Left lung (tissue), 10 donors: ENCODE results near the gene EFNA4. TPM values are rescaled to one million over a fixed set of nuclear protein-coding genes. Genes with fewer than 3 reads are reported as not detected.
A peak's percentile ranks its signal among the peaks of the same experiment; 100 is the strongest.

Experiments
- ATAC-seq: fragments of 200-7000 bp; cut with Tn5 transposase; one replicate; pipeline ENCODE4 v1.9.1; 2020; ENCODE audit warnings: moderate library complexity
- DNase-seq, 4 donors: peaks; one replicate each; pipeline ENCODE4 v3.0.0-alpha.2; 2013 to 2020
- H3K27ac ChIP-seq, 2 donors: fragments of 200-600 bp; sonication (generic) in 1 of 2; one replicate each; pipeline versions ENCODE4 v1.5.0 to v1.8.0; 2020 to 2021
- H3K27me3 ChIP-seq, 2 donors: fragments of 200-600 bp; sonication (generic) in 1 of 2; one replicate each; pipeline versions ENCODE4 v1.5.0 to v1.8.0; 2020 to 2021
- H3K36me3 ChIP-seq, 2 donors: fragments of 200-600 bp; sonication (generic) in 1 of 2; one replicate each; pipeline versions ENCODE4 v1.5.0 to v1.8.0; 2020 to 2021
- H3K4me1 ChIP-seq, 2 donors: fragments of 200-600 bp; one replicate each; pipeline ENCODE4 v1.8.0; 2021
- H3K4me3 ChIP-seq, 2 donors: fragments of 200-600 bp; sonication (generic) in 1 of 2; one replicate each; pipeline versions ENCODE4 v1.5.0 to v1.8.0; 2020 to 2021; ENCODE audit warnings: mild to moderate bottlenecking in 1 of 2
- H3K9me3 ChIP-seq, 2 donors: fragments of 200-600 bp; sonication (generic) in 1 of 2; one replicate each; pipeline versions ENCODE4 v1.5.0 to v1.8.0; 2020 to 2021
- CTCF ChIP-seq, 2 donors: fragments of 200-600 bp; sonication (generic) in 1 of 2; IDR thresholded peaks; one replicate each; pipeline versions ENCODE4 v1.5.0 to v1.8.0; 2021; ENCODE audit warnings: antibody characterized with exemption in 2 of 2
- intact Hi-C, 2 donors: fragments of 100-400 bp; cut with DNase I; formaldehyde crosslinking; loops; one replicate each; pipeline versions ENCODE4 v1.11.2 to v1.14.2; 2022
- polyA plus RNA-seq, 6 donors: library from polyadenylated mRNA; unstranded; fragments of 120-200 nt; gene quantifications; one replicate each; pipeline ENCODE4 v1.2.1, GENCODE V29; 2013; ENCODE audit not compliant: insufficient read length in 6 of 6
- total RNA-seq, 2 donors: library from RNA; stranded (reverse); fragmentation: NEBNext Ultra II Directional; extraction: Animal tissue kit (Norgen Biotek cat#: 25700); gene quantifications; one replicate each; pipeline ENCODE4 v1.2.1, GENCODE V29; 2021
- donor health status: DM: no; HTN: yes; CAD: no.
- donor health status: DM: no; HTN: no; CAD: no.

The EFNA4 gene
- total and polyA plus RNA-seq, 8 donors = 8.6 to 23.1 (median 21.8) TPM

- intact Hi-C loops = no loop called here
- no peaks in the 10 kb centered on the region for H3K9me3 ChIP-seq
- H3K36me3 ChIP-seq = no peaks in the 10 kb centered on the region
- TF ChIP-seq CTCF (IDR thresholded peaks at IDR 0.05) = no peak
- H3K4me3 ChIP-seq = no peak overlapping the region
- DNase-seq (peak in 1 of 4 donors; percentile 76), ATAC-seq (no peak)
- H3K27ac ChIP-seq = no peak overlapping the region
- H3K27me3 ChIP-seq = peaks cover 49 to 68% of the 10 kb centered on the region in 2 donors
- peaks cover 45 to 75% of the 10 kb centered on the region in 2 donors for H3K4me1 ChIP-seq
These were observed 18.9 kb downstream of the EFNA4 start for GRCh38 chr1:155082301-155083051.

- ATAC-seq (no peak), DNase-seq (peak in 1 of 4 donors; percentile 43)
- Histone ChIP-seq H3K27ac (no peak overlapping the region), H3K4me1 (peaks cover 45 to 75% of the 10 kb centered on the region in 2 donors), H3K9me3 (no peaks in the 10 kb centered on the region), H3K4me3 (no peak overlapping the region), H3K27me3 (peaks cover 49 to 65% of the 10 kb centered on the region in 2 donors), H3K36me3 (no peaks in the 10 kb centered on the region)
- intact Hi-C loops = no loop called here
- no peak for TF ChIP-seq CTCF (IDR thresholded peaks at IDR 0.05)
These were observed 19.6 kb downstream of the EFNA4 start for GRCh38 chr1:155083052-155083541.

DNA sequence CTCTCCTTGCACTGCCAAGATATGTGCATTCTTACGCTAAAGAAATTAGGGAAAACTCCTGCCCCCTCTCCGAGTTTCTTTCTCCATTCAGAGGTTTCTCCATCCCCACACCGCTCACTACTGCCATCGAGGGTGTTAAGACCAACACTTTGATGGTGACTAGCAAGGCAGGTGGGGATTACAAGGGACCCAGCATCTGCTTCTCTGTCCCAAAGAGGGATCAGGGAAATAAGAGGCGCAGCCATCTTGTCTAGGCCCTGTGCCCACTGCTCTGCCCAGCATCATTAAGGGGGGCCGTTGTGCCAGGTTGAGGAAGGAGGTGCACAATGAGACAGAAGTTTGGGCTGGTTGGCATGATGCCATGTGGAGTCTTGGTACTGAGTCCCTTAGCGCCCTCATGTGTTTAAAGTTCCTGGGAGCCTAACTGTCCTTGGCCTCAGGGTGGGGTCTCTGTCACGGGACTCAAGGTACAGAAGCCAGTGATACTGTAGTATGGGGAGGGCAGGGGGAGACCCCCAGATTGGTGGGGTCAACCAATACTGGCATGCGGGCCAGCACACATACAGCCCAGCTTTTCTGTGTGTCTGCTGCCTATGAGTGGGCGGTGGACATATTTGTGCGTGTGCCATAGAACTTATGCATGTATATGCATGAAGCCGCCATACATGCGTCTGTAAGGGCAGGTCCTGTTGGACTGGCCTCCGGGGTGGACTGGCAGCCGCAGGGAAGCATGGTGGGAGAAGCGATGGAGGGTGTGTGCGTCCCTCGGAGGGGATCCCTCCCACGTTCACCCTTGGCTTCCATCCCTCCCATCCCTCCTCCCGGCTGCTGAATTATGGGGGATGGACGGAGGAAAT is 20.6 kb downstream of the EFNA4 start:
- Histone ChIP-seq H3K36me3 (no peaks in the 10 kb centered on the region), H3K27me3 (peaks cover 49 to 55% of the 10 kb centered on the region in 2 donors), H3K9me3 (no peaks in the 10 kb centered on the region), H3K4me3 (peak overlapping the region in 1 of 2 donors; percentile 69), H3K4me1 (peaks cover 42 to 65% of the 10 kb centered on the region in 2 donors), H3K27ac (peak overlapping the region in 1 of 2 donors; percentile 87)
- intact Hi-C loops = no loop called here
- no peak for TF ChIP-seq CTCF (IDR thresholded peaks at IDR 0.05)
- peak in 1 of 4 donors; percentile 14 for DNase-seq
- no peak for ATAC-seq

- Histone ChIP-seq H3K27me3 (peaks cover 41 to 47% of the 10 kb centered on the region in 2 donors), H3K27ac (peak overlapping the region; percentile 87 to 94), H3K36me3 (no peaks in the 10 kb centered on the region), H3K4me3 (peak overlapping the region; percentile 58 to 69), H3K9me3 (no peaks in the 10 kb centered on the region), H3K4me1 (peaks cover 35 to 56% of the 10 kb centered on the region in 2 donors)
- intact Hi-C loops = no loop called here
- peak; percentile 94 to 99 (median 96) for DNase-seq
- peak; percentile 87 to 96 for TF ChIP-seq CTCF (IDR thresholded peaks at IDR 0.05)
- peak; percentile 90 for ATAC-seq
These were observed 21.4 kb downstream of the EFNA4 start for GRCh38 chr1:155084722-155085503.
